GM21786 (cell line): ENCODE measurements around the gene CLCNKA.
"Not testable (repeated sequence)": the region's sequence is repeated elsewhere in the genome, so short reads cannot be mapped to it uniquely, and the experiment has no call there.

Experiments
- ATAC-seq: cut with Tn5 transposase; IDR thresholded peaks from one replicate; pipeline ENCODE4 v1.9.1; 2021; ENCODE audit not compliant: unreplicated experiment

The CLCNKA gene

DNA sequence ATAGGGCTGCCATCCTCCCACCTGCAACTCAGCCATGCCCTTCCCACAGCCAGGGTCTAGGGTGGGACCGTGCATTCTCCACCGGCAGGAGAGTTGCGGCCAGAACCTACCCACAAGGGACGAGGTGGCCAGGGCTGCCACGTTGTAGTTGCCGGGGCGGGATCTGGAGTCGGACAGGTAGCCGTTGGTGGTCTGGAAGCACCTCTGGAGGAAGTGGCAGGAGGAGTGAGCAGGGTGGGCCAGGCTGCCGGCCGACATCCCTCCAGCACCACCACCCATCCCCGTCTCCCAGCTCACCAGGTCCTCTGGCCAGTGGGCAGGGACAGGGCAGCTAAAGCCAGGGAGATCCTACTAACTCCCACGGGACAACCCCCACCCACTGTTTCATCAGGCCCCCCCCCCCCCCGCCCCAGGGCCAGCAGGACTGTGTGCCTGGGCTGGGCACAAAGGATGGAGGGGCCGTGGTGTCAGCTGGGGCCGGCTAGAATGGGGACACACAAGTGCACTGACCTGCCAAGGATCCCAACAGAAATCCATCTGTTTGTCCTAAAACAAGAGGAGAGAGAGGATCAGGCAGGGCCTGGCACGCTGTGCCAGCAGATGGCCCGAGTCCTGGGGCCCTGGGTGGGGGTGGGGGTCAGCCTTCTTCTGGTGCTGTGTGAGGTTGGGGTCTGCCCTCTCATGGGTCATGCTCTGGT, 40.3 kb downstream of the CLCNKA start:
- ATAC-seq: not testable (repeated sequence)

DNA sequence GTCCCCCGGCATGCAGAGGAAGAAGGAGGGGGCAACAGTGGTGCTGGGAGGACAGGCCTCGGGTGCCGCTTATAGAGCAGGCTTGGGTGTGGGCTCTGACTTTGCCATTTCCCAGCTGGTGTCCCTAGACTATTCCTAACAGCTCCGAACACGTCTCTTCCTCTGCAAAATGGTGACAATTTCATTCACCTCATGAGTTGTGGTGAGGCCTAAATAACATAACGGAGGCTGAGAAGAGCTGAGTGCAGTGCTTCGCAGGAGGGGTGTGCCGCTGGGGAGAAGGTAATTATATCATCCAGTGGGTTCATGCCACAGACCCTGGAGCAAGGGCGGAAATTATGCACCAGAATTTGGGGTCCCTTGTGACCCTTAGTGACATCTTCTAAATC, 40.8 kb downstream of the CLCNKA start:
- not testable (repeated sequence) for ATAC-seq

DNA sequence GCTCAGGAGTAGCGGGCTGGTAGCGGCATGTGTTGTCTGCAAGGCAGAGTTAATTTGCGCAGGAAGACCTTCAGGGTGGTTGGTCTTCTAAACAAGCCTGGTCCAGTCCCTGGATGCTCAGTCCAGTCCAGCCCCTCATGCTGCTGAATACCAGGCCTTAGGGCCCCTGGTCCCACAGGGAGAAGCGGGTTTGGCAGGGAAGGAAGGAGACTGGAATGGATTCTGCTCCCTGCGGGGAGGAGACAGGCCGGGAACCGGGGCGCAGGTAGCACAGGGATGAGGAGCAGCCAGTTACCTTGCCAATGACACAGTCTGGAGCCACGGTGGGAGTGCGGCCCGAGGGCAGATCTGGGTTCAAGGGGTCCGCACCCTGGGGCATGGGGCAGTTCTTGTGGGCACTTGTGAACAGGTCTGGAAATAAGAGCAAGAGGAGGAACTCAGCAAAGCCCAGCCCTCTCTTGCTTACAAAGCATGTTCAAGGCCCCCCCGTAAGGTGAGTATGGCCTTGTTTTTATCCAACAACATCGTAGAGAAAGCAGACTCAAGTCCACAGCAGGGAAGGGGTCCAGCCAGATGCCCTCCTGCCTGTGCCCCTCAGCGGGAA, 41.5 kb downstream of the CLCNKA start:
- ATAC-seq: no peak

DNA sequence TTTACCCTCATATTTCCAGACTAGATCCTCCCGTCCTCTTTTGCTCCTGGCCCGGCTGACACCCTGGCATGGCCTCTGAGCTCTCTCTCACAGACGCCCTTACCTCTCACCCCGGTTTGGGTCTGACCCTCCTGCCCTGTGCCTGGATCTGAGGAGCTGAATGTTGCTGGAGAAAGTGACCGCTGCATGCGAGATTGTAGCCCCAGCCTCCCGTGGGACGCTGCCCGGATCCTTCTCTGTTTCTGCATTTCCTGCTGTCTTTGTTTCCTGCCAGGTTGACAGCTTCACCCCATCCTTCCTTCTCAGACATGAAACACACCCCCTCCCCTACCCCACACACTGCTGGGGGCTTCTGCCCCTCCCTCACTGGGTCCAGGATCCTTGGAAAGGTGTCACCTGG, 42.1 kb downstream of the CLCNKA start:
- ATAC-seq: no peak

DNA sequence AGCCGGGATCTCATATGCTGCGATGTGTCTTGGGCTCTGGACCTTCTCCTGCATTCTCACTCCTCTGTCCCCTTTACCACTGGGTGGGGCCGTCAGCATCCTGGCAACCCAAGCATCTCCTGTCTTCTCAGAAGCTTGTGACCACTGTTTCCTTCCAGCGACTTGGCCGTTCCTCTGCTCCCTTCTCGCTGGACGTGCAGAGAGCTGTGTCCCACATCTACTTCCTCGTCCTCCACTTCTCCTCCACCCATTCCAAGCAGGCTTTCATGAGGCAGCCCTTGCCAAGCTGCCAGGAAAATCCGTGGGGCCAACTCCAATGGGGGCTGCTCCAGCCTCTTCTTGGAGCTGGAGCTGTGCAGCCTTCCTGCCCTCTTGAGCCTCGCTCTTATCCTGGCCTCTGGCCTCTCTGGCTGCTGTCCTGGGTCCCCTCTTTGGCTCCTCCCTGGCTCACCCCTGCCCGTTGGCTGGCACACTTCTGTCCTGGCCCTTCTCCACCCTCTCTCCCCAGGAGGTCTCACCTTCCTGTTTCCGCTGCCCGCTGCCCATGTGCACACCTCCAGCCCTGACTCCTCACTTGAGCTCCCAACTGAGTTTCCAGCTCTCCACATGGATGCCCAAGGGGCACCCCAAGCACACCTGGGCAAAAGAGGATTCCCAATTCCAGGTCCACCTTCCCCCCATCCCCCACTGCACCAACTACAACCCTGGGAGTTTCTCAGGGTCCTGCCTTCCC, 42.9 kb downstream of the CLCNKA start:
- no peak for ATAC-seq

DNA sequence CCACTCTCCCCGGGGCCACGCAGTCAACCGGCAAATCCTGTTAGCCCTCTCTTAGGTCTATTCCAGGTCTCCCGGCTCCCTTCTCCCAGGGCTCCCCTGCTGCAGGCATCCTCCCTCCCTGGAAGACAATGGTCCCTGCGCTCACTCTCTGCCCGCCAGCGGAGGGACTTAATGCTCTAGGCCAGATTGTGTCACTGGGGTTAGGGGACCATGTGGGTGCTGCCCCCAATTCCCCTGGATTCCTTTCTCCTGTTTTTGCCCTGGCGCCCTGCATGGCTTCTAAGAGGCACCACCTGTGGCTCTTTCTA, 43.4 kb downstream of the CLCNKA start:
- no peak for ATAC-seq

DNA sequence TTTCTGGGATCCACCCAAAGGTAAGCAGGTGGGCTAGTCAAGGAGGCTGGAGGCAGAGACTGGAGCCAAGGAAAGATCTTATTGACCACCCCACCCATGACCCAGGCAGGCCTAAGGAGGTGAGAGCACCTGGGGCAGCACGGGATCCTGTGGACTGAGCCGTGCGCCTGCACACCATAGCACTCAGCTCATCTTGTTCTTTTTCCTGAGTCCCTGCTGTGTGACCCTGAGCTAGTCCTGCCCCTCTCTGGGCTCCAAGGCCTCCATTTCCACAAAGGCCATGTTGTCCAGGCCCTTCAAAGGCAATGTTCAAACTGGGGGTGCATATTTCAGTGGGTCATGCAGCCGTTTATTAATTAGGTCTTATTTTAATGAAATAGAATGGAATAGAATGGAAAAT, 44.4 kb downstream of the CLCNKA start:
- no peak for ATAC-seq

DNA sequence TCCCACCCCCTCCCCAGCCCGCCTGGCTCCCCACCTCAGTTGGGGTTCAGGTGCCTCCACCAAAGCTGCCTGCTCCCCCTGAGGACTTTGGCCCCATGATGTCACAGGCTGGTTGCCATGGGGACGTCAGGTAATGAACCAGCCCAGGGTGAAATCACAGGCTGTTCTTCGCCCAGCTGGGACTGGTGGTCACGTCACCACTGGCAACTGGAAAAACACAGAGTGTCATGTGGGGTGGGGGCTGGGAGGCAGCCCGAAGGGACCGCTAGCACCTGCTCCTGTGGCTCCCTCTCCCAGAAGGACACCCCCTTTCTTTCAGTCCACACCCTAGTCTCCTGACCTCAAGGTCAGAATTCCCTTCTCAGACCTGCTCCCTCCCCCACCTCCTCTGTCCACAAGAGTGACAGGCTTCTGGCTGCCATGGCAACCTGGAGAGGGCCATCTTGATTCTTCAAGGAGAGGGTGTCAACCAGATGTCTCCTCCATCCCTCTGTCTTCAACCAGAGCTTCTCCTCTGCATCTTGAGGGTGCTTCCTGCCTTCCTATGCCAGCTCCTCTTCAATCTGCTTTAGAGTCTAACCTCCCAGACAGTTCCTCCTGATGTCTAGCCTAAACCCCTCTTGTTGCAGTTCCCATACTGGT, 45.4 kb downstream of the CLCNKA start:
- no peak for ATAC-seq

DNA sequence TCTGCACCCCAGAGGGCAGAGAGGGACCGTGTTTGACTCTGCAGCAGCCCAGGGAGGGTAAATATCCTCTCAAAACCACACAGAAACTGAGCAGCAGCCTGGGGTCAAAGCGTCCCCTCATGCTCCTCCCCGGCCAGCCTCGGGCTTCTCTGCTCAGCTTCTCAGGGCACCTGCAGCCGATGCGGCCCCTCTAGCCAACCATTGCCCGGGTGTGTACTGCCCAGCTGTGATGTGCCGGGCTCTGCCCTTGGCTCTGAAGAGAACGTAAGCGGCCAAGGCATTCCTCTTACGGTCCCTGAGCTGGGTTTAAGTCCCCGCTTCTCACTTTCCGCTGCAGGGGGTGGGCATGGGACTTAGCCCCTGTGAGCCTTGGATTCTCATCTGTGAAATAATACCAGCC, 46.1 kb downstream of the CLCNKA start:
- no peak for ATAC-seq

DNA sequence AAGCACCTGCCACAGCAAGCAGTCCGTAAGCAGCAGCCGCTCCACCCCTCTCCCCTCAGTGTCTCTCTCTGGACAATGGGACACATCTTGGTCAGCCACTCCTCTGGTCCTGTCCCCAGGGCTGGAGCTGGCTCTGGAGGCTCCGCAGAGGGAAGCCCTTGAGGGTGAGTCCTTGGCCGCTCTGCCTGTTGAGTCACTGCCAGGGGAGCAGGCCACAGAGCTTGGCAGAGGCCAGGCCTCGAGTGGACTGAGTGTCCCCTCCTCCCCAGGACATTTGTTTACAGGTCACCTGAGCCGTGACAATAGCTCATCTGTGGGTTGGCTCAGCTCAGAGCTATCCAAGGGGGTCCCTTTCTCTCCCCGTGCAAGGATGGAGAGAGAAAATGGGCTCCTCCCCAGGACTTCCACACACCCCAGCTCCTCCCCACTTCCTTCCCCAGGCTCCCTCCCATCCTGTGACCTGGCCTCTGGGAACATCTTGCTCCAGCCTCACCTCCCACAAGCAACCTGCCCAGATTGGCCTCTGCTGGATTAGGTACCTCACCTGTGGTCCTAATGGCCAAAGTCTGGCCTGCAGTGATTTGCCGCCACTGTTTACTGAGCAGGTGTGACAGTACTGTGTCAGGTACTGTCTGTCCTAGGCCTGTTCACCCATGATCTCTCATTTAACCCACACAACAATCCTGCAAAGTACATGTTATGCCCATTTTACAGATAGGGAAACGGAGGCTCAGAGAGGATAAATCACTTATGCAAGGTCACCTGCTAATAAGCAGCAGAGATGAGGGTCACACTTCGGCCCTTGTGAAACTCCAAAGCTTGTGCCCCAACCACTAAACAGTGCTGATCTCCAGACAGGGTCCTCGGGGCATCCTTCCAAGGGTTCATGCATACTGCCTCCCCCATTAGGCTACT, 46.8 kb downstream of the CLCNKA start:
- no peak for ATAC-seq

DNA sequence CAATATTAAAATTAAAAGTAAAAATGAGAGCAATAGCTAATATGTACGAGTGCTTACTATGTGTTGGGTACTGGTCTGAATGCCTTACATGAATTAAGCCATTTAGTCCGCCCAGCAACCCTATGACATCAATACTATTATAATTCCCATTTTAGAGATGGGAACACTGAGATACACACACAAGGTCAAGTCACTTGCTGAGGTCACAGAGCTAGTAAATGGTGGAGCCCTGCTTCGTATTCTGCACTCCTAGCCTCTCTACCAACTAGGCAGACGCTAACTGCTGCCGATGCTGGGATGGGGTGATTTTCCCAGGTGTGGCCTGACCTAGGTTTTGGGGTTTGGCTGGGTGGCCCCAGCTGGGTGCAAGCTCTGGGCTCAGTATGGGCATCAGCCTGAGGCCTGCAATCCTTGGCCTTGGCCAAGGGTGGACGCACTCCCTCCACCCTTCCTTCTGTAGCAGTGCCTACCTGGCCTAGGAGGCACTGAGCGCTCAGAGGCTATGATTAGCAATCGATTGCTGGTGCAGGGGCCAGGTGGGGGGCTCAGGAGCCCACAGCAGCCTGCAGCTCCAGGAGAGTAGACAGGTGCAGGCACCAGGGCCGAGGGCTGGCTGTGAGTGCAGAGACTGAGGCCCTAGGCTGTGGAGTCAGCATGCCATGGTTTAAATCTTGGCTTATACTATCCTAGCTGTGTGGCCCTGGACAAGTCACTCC, 49.0 kb downstream of the CLCNKA start:
- no peak for ATAC-seq

DNA sequence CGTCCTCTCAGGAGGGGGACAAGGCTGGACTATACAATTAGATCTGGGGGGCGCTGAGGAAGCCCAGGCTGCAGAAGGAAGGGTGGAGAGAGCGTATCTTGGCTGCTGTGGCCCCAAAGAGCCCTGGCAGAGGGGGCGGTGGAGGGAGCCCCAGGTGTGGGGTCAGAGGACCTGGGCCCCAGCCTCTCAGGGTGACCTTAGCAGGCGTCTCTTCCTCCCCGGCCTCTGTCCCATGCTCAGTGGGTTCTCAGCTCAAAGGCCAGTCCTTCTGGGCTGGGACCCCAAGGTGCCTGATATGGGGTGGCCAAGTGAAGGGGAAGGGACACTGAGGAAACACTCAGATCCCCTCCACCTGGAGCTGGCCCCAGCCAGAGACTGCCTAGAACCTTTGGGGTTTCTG, 49.8 kb downstream of the CLCNKA start:
- no peak for ATAC-seq

DNA sequence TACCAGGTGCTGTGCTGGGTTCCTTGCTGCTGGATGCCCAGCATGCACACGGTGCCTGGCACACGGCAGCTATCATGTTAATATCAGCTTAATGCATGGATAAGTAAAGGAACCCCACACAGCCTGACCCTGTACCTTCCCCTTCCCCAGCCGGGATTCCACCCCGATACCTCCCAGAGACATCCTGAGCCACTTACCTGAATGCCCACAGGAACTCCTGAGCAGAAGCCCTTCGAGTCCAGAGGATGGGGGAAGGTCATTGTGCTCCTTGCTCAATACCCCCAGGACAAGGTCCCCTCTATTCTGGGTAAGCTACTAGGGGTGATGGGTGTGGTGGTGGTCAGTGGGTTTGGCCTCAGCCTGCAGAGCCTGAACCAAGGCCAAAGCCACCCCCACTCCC, 50.3 kb downstream of the CLCNKA start:
- no peak for ATAC-seq

DNA sequence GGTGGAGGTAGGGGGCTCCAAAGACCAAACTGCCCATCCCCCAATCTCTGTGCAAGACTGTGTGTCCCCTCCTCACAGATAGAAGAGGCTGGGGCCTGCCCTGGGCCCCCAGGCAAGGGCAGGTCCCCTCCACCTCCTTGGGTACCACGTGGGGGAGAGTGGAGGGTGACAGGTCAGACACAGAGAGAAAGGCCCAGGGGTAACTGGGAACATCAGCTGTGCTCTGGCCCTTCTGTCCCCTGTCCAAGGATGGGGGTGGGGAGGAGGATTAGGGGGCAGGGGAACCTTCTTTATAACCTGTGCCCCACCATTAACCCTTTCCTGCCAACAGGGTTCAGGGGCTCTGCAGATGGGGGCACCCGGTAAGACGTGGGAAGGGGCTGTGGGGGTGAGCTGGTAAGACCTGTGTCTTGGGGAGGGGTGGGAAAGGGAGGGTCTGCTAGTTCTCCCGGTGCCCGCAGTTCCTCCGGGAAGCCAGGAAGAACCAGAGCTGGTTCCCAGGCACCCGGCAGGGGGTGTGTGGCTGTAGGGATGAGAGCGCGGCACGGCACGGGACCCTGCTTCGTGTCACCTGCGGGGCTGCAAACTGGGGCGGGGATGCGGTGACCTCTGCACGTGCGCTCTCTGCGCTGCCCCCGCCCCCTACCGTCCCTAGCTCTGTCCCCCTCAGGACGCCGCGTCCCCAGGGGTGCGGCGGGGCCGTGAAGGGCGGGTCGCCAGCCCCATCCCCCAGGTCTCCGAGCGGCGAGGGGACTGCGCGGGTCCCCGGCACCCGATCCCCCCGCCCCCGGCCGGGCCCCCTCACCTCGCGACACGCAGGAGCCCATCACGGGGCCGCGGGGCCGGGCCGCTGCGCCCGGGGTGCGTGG, 51.0 kb downstream of the CLCNKA start:
- ATAC-seq: no peak

DNA sequence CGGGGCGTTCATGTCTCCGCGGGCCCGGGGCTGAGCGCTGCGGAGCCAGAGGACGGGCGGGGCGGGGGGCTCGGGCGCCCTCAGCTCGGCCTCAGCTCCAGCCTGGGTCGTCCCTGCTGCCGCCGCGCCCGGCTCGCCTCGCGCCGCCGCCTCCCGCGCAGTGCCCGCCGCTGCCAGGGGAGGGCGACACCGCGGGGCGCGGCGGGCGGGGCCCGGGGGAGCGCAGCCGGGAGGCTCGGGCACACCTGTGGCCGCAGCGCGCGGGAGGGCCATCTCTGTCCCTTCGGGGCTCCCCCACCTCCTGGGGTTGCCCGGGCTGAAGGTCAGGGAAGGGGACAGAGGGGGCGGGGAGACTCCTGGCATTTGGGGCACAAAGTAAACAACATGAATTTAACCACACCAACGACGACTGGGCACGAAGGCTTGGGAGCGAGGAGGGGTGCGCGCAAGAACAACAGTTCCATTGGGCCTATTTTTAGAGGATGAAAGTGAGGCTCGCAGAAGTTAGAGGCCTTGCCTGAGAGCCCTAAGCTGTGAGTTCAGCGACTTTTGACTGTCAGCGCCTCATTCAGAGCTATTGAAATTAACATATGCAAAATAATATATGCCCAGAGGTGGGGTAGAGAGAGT, 51.8 kb downstream of the CLCNKA start, which contains the start of gene FAM131C:
FAM131C (minus strand) TSS at position 162 of the 630 bp plus-strand sequence. CDS start 209 bp downstream, outside the sequence.
- ATAC-seq: no peak

DNA sequence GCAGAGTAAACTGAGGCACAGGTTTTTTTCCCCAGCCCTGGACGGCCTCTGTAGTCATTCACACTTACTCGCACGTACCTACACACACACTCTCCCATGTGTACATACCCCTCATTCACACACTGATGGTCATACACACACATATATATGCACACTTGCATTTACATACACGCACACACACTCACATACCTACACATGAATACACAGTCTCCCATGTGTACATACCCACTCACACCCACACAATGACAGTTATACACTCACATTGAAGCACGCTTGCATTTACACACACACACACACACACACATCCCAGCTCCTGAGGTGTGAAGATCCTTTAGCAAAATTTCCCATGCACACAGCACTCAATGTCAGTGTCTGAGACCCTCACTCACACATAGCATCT, 52.4 kb downstream of the CLCNKA start:
- ATAC-seq: no peak

DNA sequence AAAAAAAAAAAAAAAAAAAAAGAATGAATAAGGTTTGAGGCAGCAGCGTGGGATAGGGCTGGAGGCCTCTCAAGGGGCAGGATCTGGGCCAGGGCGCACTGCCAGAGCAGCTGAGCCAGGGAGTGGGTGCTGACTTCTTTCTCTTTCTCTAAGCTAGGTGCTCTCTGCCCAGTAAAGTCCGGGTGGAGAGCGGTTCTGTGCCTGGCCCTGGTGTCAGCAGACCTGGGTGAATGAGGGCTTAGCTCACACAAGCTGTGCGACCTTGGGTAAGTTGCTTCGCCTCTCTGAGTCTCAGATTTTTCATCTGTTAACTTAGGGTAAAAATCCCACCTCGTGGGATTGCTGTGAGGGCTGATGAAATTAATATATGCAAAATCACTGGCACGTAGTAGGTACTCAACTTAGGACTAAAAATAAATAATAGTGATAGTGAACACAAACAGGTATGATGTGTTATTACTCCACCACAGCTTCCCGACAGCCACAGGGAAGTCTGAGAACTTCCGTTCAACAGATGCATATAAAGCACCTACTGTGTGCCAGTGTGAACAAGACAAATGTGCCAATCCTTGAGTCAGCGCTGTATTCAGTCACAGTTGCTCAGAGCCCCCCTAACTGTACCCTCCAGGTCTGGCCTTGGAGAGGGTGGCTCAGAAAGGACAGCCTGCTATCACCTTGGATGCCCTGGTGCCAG, 53.6 kb downstream of the CLCNKA start:
- ATAC-seq: no peak
